Measurements from ENCODE around the gene ZNF274. TPM values are rescaled to one million over a fixed set of nuclear protein-coding genes. Genes with fewer than 3 reads are reported as not detected.

ZNF274 gene
- total and polyA plus RNA-seq, 2 donors (not counting 1 experiment from before 2014, with no cell fraction given) = 53.3 to 83.7 TPM

DNA sequence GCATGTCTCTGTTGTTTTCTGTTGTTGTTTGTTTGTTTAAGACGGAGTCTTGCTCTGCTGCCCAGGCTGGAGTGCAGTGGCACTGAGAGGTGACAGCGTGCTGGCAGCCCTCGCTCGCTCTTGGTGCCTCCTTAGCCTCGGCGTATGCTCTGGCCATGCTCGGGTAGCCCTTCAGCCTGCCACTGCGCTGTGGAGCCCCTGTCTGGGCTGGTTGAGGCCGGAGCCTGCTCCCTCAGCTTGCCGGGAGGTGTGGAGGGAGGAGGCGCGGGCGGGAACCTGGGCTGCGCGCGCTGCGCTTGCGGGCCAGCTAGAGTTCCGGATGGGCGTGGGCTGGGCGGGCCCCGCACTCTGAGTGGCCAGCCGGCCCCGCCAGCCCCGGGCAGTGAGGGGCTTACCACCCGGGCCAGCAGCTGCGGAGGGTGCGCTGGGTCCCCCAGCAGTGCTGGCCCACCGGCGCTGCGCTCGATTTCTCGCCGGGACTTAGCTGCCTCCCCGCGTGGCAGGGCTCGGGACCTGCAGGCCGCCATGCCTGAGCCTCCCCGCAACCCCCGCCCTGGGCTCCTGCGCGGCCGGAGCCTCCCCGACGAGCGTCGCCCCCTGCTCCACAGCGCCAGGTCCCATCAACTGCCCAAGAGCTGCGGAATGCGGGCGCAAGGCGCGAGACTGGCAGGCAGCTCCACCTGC, 25.7 kb upstream of the ZNF274 start:
- peaks cover 7% of the 10 kb centered on the region for H3K4me1 Mint-ChIP-seq
- no peaks in the 10 kb centered on the region for H3K36me3 ChIP-seq (replicated peaks in 1 of 2; ENCODE audit: control extremely low read depth in 1 of 2, control insufficient read depth in 1 of 2, extremely low read depth in 1 of 2, insufficient read depth in 2 of 2, low read length in 1 of 2)
- intact Hi-C loops (cut with micrococcal nuclease) = loop anchor here (5.0 to 10.0 kb wide), 2 partner anchors 340 to 572 kb away; partner anchors contain the start of gene ZIK1
- peaks cover 11% of the 10 kb centered on the region for H3K79me2 ChIP-seq (ENCODE audit: control insufficient read depth, insufficient read depth, low read length)
- no peaks in the 10 kb centered on the region for H3K27me3 ChIP-seq (replicated peaks in 1 of 4; ENCODE audit: control extremely low read depth in 1 of 4, control insufficient read depth in 3 of 4, insufficient read depth in 4 of 4, low read length in 3 of 4)
- no peak for ATAC-seq (ENCODE audit: low read depth)
- ChIA-PET POLR2A (interaction anchor here (0.6 to 1.8 kb wide), 2 partner anchors 135 to 157 kb away, joined by 3 read pairs; no protein-coding TSS in a partner anchor), CTCF (interaction anchor here (1.0 to 1.5 kb wide), 2 partner anchors 14 to 135 kb away, joined by 4 read pairs; no protein-coding TSS in a partner anchor)
- H4K20me1 ChIP-seq (ENCODE audit: control insufficient read depth, insufficient read depth, low read length, poor library complexity, severe bottlenecking) = no peaks in the 10 kb centered on the region
- no peaks in the 10 kb centered on the region for H3K27me3 Mint-ChIP-seq
- H3K4me1 ChIP-seq (ENCODE audit: control insufficient read depth in 2 of 2, insufficient read depth in 2 of 2, low read length in 2 of 2) = peaks cover 7 to 17% of the 10 kb centered on the region in 2 donors
- H3K4me3 Mint-ChIP-seq = no peak overlapping the region
- peaks cover 0 to 55% (median 3%) of the 10 kb centered on the region in 3 donors for H3K9me3 ChIP-seq (ENCODE audit: control extremely low read depth in 1 of 3, control insufficient read depth in 2 of 3, insufficient read depth in 1 of 3, low read length in 2 of 3)
- no peak for DNase-seq
- no peak overlapping the region for H3K27ac ChIP-seq (ENCODE audit: low read length in 2 of 2)
- no peak overlapping the region for H3K4me3 ChIP-seq (ENCODE audit: control extremely low read depth in 1 of 5, extremely low read depth in 1 of 5, insufficient read depth in 1 of 5, low read depth in 2 of 5, low read length in 4 of 5)
- H2AFZ ChIP-seq (ENCODE audit: insufficient read depth, low read depth, low read length, poor library complexity, severe bottlenecking) = no peak overlapping the region
- 92% methylated on average over 49 of the region's 53 CpGs for WGBS (ENCODE audit: insufficient coverage)
- no peak overlapping the region for H3K27ac Mint-ChIP-seq
- no peak for TF ChIP-seq EZH2 (IDR thresholded peaks at IDR 0.05; ENCODE audit: borderline replicate concordance, insufficient read depth, low read depth, low read length, poor library complexity, severe bottlenecking)
- TF ChIP-seq, protein P1, sequence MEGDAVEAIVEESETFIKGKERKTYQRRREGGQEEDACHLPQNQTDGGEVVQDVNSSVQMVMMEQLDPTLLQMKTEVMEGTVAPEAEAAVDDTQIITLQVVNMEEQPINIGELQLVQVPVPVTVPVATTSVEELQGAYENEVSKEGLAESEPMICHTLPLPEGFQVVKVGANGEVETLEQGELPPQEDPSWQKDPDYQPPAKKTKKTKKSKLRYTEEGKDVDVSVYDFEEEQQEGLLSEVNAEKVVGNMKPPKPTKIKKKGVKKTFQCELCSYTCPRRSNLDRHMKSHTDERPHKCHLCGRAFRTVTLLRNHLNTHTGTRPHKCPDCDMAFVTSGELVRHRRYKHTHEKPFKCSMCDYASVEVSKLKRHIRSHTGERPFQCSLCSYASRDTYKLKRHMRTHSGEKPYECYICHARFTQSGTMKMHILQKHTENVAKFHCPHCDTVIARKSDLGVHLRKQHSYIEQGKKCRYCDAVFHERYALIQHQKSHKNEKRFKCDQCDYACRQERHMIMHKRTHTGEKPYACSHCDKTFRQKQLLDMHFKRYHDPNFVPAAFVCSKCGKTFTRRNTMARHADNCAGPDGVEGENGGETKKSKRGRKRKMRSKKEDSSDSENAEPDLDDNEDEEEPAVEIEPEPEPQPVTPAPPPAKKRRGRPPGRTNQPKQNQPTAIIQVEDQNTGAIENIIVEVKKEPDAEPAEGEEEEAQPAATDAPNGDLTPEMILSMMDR (IDR thresholded peaks at IDR 0.05) = no peak
- peaks cover 4% of the 10 kb centered on the region for H3K9me3 Mint-ChIP-seq (ENCODE audit: insufficient read depth)
- H3K9ac ChIP-seq (ENCODE audit: low read length) = no peak overlapping the region
- H3K4me2 ChIP-seq (replicated peaks; ENCODE audit: low read depth, low read length, poor library complexity, severe bottlenecking) = no peak overlapping the region

DNA sequence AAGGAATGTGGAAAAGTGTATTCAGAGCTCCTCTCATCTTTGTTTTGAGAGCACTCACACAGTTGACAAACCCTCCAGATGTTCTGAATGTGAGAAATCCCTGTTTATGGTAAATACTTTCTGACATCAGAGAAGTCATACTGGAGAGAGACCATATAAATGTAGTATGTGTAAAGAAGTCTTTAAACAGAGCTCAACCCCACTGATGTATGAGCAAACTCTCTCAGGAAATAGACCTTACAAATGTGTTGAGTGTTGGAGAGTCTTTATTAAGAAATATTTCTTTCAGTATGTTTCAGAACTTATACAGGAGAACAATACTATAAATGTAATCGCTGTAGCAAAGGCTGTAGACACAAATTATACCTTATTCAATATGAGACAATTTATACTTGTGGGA, 16.6 kb upstream of the ZNF274 start:
- no peak for TF ChIP-seq EZH2 (IDR thresholded peaks at IDR 0.05; ENCODE audit: borderline replicate concordance, insufficient read depth, low read depth, low read length, poor library complexity, severe bottlenecking)
- TF ChIP-seq, protein P1 (IDR thresholded peaks at IDR 0.05) = no peak
- H3K9me3 Mint-ChIP-seq (ENCODE audit: insufficient read depth) = peaks cover 28% of the 10 kb centered on the region
- intact Hi-C loops (cut with micrococcal nuclease) = no loop called here
- H3K79me2 ChIP-seq (ENCODE audit: control insufficient read depth, insufficient read depth, low read length) = no peaks in the 10 kb centered on the region
- peaks cover 9 to 72% (median 56%) of the 10 kb centered on the region in 3 donors for H3K9me3 ChIP-seq (ENCODE audit: control extremely low read depth in 1 of 3, control insufficient read depth in 2 of 3, insufficient read depth in 1 of 3, low read length in 2 of 3)
- no peak for ATAC-seq (ENCODE audit: low read depth)
- H2AFZ ChIP-seq (ENCODE audit: insufficient read depth, low read depth, low read length, poor library complexity, severe bottlenecking) = no peak overlapping the region
- H4K20me1 ChIP-seq (ENCODE audit: control insufficient read depth, insufficient read depth, low read length, poor library complexity, severe bottlenecking) = no peaks in the 10 kb centered on the region
- H3K4me2 ChIP-seq (replicated peaks; ENCODE audit: low read depth, low read length, poor library complexity, severe bottlenecking) = no peak overlapping the region
- H3K4me1 ChIP-seq (ENCODE audit: control insufficient read depth in 2 of 2, insufficient read depth in 2 of 2, low read length in 2 of 2) = no peaks in the 10 kb centered on the region
- H3K27ac Mint-ChIP-seq = no peak overlapping the region
- ChIA-PET POLR2A (no interaction called here), CTCF (no interaction called here)
- H3K27ac ChIP-seq (ENCODE audit: low read length in 2 of 2) = no peak overlapping the region
- no peaks in the 10 kb centered on the region for H3K36me3 ChIP-seq (replicated peaks in 1 of 2; ENCODE audit: control extremely low read depth in 1 of 2, control insufficient read depth in 1 of 2, extremely low read depth in 1 of 2, insufficient read depth in 2 of 2, low read length in 1 of 2)
- H3K4me3 Mint-ChIP-seq = no peak overlapping the region
- no peaks in the 10 kb centered on the region for H3K4me1 Mint-ChIP-seq
- no peak for DNase-seq
- H3K4me3 ChIP-seq (ENCODE audit: control extremely low read depth in 1 of 5, extremely low read depth in 1 of 5, insufficient read depth in 1 of 5, low read depth in 2 of 5, low read length in 4 of 5) = no peak overlapping the region
- H3K27me3 ChIP-seq (replicated peaks in 1 of 4; ENCODE audit: control extremely low read depth in 1 of 4, control insufficient read depth in 3 of 4, insufficient read depth in 4 of 4, low read length in 3 of 4) = no peaks in the 10 kb centered on the region
- H3K9ac ChIP-seq (ENCODE audit: low read length) = no peak overlapping the region
- no peaks in the 10 kb centered on the region for H3K27me3 Mint-ChIP-seq
- WGBS (ENCODE audit: insufficient coverage) = no CpG with 5 or more reads among the region's 1 CpG

All from B cell (primary cell).